Measurements from ENCODE around the gene MSRB1. TPM values are rescaled to one million over a fixed set of nuclear protein-coding genes. Genes with fewer than 3 reads are reported as not detected.
"Not testable (repeated sequence)": the region's sequence is repeated elsewhere in the genome, so short reads cannot be mapped to it uniquely, and the experiment has no call there.

MSRB1 gene
- total and polyA plus RNA-seq, 9 donors = 6.7 to 31.1 (median 21.9) TPM

DNA sequence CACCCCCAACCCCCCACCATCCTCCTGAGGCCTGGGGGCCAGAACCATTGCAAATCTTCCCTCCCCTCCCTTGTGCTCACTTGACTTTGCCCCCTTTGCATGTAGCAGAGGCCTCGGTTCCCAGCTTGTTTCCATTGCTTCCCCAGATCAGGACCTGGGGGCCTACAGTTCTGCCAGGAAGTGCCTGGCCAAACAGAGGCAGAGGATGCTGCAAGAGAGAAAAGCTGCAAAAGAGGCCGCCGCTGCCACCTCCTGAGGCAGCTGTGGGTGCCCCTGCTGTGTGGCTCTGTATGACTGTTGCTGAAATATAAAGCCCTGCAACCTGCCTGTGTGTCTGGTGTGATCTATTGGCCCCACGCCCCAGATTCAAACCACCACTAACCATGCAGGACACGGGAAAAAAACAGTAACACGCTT, 18.7 kb upstream of the MSRB1 start:
- H3K4me1 ChIP-seq (ENCODE audit: insufficient read depth) = peaks cover 14% of the 10 kb centered on the region
- H3K4me3 ChIP-seq = no peak overlapping the region
- no peak overlapping the region for H3K27ac ChIP-seq
- 46 to 55% (median 51%) methylated on average over 6 of the region's 6 CpGs for WGBS, 3 donors
- no peaks in the 10 kb centered on the region for H3K9me3 ChIP-seq
- no peak for TF ChIP-seq EP300 (IDR thresholded peaks at IDR 0.05)
- TF ChIP-seq POLR2A (IDR thresholded peaks at IDR 0.05) = no peak
- TF ChIP-seq, protein P1, sequence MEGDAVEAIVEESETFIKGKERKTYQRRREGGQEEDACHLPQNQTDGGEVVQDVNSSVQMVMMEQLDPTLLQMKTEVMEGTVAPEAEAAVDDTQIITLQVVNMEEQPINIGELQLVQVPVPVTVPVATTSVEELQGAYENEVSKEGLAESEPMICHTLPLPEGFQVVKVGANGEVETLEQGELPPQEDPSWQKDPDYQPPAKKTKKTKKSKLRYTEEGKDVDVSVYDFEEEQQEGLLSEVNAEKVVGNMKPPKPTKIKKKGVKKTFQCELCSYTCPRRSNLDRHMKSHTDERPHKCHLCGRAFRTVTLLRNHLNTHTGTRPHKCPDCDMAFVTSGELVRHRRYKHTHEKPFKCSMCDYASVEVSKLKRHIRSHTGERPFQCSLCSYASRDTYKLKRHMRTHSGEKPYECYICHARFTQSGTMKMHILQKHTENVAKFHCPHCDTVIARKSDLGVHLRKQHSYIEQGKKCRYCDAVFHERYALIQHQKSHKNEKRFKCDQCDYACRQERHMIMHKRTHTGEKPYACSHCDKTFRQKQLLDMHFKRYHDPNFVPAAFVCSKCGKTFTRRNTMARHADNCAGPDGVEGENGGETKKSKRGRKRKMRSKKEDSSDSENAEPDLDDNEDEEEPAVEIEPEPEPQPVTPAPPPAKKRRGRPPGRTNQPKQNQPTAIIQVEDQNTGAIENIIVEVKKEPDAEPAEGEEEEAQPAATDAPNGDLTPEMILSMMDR (IDR thresholded peaks at IDR 0.05) = no peak
- peak in 2 of 5 donors; percentile 20 to 34 for DNase-seq
- H3K27me3 ChIP-seq = no peaks in the 10 kb centered on the region
- H3K36me3 ChIP-seq = no peaks in the 10 kb centered on the region
- intact Hi-C loops (cut with DNase I) = loop anchor here in 1 of 4 donors (10.0 kb wide), 1 partner anchor 1327 kb away; the partner anchor contains the start of genes METTL26 and WFIKKN1

DNA sequence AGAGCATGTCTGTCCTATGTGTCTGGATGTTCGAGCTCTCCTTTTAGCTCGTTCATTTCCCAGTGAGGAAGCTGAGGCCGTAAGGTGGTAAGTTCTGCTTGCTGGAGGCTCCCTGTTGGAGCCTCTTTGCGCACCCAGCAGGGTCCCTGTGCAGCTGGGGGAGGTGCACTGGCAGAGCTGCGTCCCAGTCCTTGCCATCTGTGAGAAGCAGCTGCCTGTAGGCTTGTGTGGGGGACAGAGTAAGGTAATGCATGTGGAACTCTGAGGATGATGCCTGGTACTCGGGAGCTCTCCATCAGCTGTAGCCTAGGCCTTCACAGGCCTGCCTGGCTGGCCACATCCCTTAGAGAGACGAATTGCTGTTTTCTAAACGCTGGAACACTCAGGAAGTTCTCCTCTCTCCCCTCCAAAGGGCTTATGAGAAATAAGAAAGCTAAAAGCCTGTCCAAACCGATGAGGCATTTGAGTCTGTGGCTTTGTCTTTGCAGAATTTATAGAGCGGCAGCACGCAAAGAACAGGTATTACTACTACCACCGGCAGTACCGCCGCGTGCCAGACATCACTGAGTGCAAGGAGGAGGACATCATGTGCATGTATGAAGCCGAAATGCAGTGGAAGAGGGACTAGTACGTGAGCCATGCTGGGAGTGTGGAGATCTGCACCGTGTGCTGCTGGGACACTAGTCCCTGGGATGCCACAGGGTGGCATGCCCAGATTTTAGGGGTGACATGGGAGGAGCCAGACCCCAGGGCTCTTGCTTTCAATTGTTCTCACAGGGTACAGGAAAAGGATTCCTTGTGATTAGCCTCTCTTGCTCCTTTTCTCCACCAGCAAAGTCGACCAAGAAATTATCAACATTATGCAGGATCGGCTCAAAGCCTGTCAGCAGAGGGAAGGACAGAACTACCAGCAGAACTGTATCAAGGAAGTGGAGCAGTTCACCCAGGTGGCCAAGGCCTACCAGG, 17.9 kb upstream of the MSRB1 start:
- Histone ChIP-seq H3K4me1 (ENCODE audit: insufficient read depth) (peaks cover 14% of the 10 kb centered on the region), H3K9me3 (no peaks in the 10 kb centered on the region), H3K36me3 (no peaks in the 10 kb centered on the region), H3K27ac (no peak overlapping the region), H3K4me3 (peak overlapping the region; percentile 75), H3K27me3 (no peaks in the 10 kb centered on the region)
- intact Hi-C loops (cut with DNase I) = loop anchor here in 1 of 4 donors (10.0 kb wide), 1 partner anchor 1326 kb away; the partner anchor contains the start of genes METTL26 and WFIKKN1
- no peak for TF ChIP-seq EP300 (IDR thresholded peaks at IDR 0.05)
- TF ChIP-seq POLR2A (IDR thresholded peaks at IDR 0.05) = no peak
- TF ChIP-seq, protein P1 (IDR thresholded peaks at IDR 0.05) = no peak
- DNase-seq = peak in 1 of 5 donors; percentile 44
- WGBS, 3 donors = 35 to 43% (median 35%) methylated on average over 20 of the region's 20 CpGs

- Histone ChIP-seq H3K27ac (peak within 1 kb of the TSS in 1 of 2 donors; percentile 55), H3K27me3 (no peaks in the 10 kb centered on the region), H3K9me3 (no peaks in the 10 kb centered on the region), H3K36me3 (no peaks in the 10 kb centered on the region), H3K4me1 (ENCODE audit: insufficient read depth) (peaks cover 9% of the 10 kb centered on the region), H3K4me3 (peak within 1 kb of the TSS; percentile 75)
- WGBS, 3 donors = 1% methylated on average over 65 to 79 of the region's 79 CpGs
- TF ChIP-seq EP300 (IDR thresholded peaks at IDR 0.05) (no peak), POLR2A (IDR thresholded peaks at IDR 0.05) (peak; percentile 44)
- TF ChIP-seq, protein P1 (IDR thresholded peaks at IDR 0.05) = peak; percentile 68 to 74 (median 70)
- intact Hi-C loops (cut with DNase I) = loop anchor here in 1 of 4 donors (10.0 kb wide), 1 partner anchor 1325 kb away; the partner anchor contains the start of genes METTL26 and WFIKKN1
- DNase-seq = peak; percentile 87 to 95 (median 93)
These were observed 16.5 kb upstream of the MSRB1 start, which contains the start of gene NDUFB10 for GRCh38 chr16:1959269-1960039. Gene NDUFB10 (plus strand): TSS chr16:1959538. CDS start chr16:1959625, 87 bp downstream.

- intact Hi-C loops (cut with DNase I) = no loop called here
- peak overlapping the region in 1 of 2 donors; percentile 55 for H3K27ac ChIP-seq
- WGBS, 3 donors = 25 to 37% (median 29%) methylated on average over 14 of the region's 14 CpGs
These were observed 15.8 kb upstream of the MSRB1 start for GRCh38 chr16:1958715-1959268.

DNA sequence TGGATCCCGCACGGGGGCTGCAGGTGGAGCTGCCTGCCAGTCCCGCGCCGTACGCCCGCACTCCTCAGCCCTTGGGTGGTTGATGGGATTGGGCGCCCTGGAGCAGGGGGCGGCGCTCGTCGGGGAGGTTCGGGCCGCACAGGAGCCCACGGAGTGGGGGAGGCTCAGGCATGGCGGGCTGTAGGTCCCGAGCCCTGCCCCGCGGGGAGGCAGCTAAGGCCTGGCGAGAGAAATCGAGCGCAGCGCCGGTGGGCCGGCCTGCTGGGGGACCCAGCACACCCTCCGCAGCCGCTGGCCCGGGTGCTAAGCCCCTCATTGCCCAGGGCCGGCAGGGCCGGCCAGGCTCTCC, 15.1 kb upstream of the MSRB1 start:
- H3K36me3 ChIP-seq; intact Hi-C loops (cut with DNase I); H3K4me1 ChIP-seq (ENCODE audit: insufficient read depth); H3K27ac ChIP-seq; H3K27me3 ChIP-seq; H3K4me3 ChIP-seq; H3K9me3 ChIP-seq: not testable (repeated sequence)
- 66 to 82% (median 79%) methylated on average over 22 to 30 of the region's 30 CpGs for WGBS, 3 donors
- peak in 2 of 5 donors; percentile 39 to 47 for DNase-seq

More at GRCh38 chr16:1958715-1959268, 15.8 kb upstream of the MSRB1 start:
- Histone ChIP-seq H3K36me3 (no peaks in the 10 kb centered on the region), H3K4me1 (ENCODE audit: insufficient read depth) (peaks cover 9% of the 10 kb centered on the region), H3K9me3 (no peaks in the 10 kb centered on the region), H3K27me3 (no peaks in the 10 kb centered on the region), H3K4me3 (no peak overlapping the region)
- TF ChIP-seq POLR2A (IDR thresholded peaks at IDR 0.05) (no peak), EP300 (IDR thresholded peaks at IDR 0.05) (no peak)
- TF ChIP-seq, protein P1 (IDR thresholded peaks at IDR 0.05) = no peak
- peak in 3 of 5 donors; percentile 63 to 70 (median 63) for DNase-seq

DNA sequence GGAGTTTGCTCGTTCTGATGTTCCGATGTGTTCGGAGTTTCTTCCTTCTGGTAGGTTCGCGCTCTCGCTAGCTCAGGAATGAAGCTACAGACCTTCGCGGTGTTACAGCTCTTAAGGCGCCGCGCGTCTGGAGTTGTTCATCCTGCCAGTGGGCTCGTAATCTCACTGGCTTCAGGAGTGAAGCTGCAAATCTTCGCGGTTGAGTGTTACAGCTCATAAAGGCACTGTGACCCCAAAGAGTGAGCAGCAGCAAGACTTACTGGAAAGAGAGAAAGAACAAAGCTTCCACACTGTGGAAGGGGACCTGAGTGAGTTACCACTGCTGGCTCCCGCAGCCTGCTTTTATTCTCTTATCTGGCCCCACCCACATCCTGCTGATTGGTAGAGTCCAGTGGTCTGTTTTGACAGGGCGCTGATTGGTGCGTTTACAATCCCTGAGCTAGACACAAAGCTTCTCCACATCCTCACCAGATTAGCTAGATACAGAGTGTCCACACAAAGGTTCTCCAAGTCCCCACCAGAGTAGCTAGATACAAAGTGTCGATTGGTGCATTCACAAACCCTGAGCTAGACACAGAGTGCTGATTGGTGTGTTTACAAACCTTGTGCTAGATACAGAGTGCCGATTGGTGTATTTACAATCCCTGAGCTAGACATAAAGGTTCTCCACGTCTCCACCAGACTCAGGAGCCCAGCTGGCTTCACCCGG, 14.6 kb upstream of the MSRB1 start:
- H3K27me3 ChIP-seq; H3K27ac ChIP-seq; H3K4me3 ChIP-seq; H3K9me3 ChIP-seq; H3K36me3 ChIP-seq; H3K4me1 ChIP-seq (ENCODE audit: insufficient read depth); intact Hi-C loops (cut with DNase I): not testable (repeated sequence)
- WGBS, 3 donors = 80 to 87% (median 85%) methylated on average over 20 to 22 of the region's 22 CpGs
- peak in 1 of 5 donors; percentile 19 for DNase-seq

Data from ovary (tissue), 9 donors.